GM19452 (cell line): ENCODE measurements around the gene SMIM5.
A peak's percentile ranks its signal among the peaks of the same experiment; 100 is the strongest.

ENCODE experiments used
- ATAC-seq: cut with Tn5 transposase; IDR thresholded peaks from one replicate; pipeline ENCODE4 v1.9.1; 2021; ENCODE audit not compliant: unreplicated experiment

SMIM5 gene

DNA sequence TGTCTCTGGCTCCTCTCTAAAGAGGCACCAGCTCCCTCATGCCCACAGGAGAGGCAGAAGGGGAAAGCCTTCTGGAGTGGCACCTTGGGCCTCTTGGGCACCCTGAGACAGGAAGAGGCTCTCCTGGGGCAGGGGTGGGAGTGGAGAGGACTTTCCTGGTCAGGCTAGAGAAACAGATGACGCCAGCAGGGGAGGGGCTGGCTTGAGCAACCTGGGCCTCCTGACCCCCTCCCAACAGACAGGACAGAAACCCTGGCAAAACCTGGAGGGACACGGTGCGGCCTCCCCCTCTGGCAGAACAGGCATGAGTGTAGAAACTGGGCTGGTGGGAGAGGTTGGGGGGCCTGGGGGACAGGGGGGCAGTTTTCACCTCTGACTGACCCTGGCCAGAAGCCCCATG, 6.1 kb downstream of the SMIM5 start:
- no peak for ATAC-seq

DNA sequence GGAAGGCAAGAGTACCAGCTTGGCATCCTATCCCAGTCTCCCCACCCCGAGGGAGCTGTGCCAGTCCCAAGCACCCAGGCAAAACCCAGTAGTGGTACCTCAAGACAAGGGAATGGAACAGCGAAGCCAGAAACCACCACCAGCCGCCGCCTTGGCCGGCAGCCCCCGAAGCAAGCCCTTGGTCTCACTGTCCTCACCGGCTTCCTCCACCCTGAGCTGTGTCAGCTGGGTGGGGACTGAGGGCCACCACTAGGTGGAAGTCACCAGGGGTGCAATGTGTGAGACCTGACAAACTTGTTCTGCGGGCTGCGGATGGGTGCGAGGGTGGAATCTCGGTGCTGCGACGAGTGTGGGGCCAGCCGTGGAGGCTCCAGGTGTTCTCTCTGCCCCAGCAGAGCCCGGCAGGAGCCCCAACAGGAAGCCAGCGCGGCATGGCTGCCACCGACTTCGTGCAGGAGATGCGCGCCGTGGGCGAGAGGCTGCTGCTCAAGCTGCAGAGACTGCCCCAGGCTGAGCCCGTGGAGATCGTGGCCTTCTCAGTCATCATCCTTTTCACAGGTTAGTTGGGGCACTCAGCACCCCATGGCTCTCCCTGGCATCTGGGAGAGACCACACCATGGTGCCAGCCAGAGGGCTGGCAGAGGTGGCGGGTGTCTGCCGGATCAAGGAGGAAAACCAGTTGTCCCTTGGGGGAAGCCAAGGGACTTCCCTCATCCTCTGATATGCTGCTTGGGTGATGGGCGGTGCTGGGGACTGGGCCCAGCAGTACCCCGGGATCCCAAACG, 6.7 kb downstream of the SMIM5 start:
- ATAC-seq, result no peak

DNA sequence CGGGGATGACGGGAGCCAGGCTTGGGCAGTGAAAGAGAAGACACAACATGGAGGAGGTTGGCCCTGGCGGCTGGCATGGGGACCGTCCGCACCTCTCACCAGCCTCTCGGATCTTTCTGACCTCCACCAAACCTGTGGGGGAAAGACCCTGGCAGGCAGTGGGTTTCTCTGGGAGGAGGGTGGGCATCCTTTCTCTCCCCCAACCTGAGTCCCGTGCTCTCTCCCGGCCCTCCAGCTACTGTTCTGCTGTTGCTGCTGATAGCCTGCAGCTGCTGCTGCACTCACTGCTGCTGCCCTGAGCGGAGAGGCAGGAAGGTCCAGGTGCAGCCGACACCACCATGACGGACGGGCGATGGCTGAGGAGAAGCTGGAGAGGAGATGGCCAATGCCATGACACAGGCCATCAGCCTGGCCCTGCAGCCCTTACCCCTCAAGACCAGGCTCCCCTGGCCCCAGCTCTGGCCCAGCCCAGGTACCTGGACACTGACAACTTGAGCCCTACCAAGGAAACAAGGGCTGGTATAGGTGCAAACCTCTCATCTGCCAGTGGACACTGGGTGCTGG, 7.4 kb downstream of the SMIM5 start:
- no peak for ATAC-seq

DNA sequence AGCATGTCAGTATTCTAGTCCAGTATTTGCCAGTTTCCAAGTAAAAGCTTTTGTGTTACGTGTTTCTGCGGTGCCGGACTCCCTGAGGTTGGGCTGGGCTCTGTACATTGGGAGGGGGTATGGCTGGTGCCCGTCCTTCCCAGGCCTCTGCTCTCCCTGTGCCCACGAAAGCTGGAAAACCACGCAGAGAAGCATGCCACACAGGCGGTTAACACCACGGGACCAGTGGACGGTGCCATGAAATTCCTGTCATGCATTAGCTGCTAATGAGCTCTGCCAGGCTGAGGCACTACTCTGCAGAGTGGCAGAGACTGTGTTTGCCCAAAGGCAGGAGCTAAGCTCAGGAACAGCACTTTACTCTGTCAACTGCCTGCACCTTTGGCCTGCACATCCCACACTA, 8.1 kb downstream of the SMIM5 start:
- no peak for ATAC-seq

DNA sequence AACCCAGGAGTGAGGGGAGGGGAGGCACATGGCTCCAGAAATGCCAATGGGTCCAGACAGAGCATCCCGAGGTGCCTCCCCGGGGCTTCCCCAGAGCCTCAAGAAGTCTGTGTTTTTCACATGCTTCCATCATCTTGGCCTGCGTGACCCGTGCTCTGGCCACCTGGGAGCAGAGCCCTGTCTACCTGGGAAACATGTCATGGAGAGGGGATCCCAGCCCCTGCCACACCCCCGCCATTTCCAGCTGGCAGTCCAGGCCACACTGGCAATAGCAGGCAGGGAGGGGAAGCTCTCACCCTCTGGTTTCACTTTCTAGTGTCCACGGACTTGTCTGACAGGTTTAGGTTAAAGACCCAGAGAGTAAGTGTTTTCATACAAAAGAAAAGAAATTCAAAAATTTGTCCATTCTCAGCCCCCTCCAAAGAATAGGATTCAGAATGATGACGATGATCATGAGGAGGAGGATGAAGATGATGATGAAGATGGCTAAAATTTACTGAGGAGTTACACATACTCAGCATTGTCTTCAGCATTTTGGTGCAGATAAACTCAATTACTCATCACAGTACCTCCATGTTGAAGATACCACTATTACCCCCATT, 9.0 kb downstream of the SMIM5 start:
- ATAC-seq, result no peak

DNA sequence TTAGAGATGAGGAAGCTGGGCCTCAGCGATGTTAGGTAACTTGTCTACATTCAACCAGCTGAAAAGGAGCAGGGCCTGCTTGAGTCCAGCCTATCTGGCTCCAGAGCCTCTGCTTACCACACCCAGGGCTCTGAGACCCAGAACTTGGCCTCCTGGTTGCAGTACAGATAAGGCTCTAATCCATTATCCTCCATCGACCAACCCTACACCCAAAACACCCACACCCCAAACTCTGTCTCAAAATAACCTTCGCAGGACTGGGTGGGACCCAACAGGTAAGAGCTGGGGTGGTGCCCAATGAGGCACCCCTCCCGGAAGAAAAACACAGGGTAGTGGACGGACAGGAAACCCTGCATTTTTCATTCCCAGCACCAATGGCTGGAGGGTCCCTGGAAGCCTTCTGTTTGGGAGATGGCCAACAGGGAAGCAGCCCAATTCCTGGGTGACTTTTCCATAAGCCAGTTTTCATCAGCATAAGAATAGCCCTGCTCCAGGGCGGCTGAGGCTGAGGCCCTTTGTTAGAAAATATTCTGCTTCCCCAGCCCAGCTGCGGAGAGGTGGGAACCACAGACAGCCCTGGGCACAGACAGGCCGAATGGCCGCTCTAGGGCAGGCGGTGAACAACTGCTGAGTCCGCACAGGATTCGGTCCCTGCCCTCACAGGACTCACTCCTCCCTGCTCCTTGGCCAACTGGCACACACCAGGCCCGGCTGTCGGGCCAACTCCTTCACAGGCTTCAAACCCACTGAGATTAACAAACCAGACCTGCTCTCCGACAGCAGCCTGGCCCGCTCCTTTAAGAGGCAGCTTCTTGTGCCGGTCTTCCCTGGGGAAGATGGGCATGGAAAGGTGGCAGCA, 9.8 kb downstream of the SMIM5 start:
- ATAC-seq, result no peak

DNA sequence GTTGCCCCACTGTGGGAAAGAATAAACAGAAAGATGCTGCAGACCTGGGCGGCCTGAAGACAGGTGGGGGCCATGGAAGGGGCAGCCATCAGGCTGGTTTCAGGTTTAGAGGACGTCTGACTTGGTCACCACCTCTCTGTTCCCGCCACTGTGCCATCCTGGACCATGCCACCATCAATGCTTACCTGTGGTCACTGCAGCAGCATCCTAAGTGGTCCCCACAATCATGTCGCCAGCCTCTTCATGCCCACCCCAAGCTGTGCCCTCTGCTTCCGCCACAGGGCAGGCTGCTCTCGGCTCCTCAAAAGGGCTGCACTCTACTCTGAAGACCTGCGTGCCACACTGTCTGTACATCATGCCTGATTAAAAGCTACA, 10.4 kb downstream of the SMIM5 start:
- ATAC-seq, result no peak

DNA sequence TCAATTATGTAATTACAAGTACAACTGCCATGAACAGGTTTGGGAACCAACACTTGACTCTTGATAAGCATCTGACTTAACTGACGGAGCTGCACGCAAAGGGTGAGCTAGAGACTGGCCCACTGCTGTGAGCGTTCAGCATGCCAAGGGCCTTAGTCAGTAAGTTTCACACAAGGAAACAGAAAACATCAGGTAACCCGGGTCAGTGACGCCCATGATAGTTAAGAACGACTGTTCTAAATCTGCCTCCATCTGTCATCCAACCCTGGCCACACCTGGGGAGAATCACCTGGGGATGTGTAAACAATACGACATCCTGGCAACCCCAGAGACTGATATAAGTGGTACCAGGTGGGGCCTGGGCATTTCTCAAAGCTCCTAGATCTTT, 12.3 kb downstream of the SMIM5 start:
- ATAC-seq, result no peak

DNA sequence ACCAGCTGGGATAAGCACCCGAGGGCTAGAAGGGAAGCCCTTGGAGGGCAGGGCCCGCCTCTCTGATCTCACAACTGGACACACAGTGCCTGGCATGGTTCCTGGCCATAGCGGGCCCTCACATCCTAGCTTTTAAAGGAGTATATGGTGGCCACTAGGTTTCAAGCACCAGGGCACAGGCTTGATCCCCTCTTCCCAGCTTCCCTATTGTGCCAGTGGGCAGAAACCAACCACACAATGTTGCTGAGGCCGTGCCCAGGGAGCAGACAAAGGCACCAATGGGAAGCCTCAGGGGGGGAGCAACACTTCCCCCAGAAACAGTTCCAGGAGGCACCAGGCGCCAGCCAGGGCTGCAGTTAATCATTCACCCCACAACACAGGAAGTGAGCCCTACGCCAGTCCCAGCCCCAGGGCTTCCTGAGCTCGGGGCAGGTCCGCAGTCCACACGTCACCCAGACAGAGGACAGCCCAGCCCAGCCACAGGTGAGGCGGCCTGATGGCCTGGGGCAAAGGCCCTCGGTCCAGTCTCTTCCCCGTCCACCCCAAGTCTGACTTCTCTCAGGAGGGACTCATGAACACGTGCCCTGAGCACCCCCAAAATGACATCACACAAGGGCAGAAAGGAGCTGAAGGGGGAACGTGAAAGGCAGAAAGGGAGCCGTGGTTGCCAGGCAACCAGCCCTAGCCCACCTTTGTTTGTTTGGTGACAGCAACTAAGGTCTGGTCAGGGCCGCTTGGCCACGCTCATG, 12.8 kb downstream of the SMIM5 start:
- peak; percentile 91 for ATAC-seq

DNA sequence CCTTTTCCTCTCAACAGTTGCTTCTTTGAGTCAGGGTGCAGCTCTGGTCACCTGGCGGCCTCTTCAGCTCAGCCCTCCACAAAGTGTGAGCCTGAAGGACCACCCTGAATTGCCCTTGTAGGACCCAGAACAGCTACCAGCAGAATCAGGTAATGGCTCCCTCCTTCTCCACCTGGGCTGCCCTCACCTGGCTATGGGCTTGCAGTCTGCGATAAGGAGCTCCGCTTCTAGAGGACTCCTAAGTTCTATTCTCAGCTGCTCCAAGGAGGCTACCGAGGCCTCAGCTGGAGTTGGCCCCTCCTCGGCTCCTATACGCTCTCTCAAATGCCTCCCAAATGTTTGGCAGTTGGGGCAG, 13.4 kb downstream of the SMIM5 start:
- no peak for ATAC-seq

DNA sequence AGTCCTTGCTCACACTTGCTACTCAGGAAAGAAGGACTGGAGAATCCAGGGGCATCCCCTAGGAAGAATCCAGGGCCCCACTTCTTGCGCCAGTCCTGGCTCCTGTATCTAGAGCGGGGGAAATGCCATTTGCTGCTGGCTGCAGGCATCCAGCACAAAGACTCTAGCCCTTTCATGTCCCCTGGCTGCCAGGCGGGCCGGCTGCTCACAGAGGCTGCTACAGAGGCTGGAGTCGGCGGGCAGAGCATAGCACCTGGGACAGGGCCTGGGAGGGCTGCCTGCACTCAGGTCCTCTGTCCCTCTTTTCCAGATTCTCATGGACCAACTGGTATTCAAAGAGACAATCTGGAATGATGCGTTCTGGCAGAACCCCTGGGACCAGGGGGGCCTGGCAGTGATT, 13.8 kb downstream of the SMIM5 start:
- ATAC-seq, result no peak

DNA sequence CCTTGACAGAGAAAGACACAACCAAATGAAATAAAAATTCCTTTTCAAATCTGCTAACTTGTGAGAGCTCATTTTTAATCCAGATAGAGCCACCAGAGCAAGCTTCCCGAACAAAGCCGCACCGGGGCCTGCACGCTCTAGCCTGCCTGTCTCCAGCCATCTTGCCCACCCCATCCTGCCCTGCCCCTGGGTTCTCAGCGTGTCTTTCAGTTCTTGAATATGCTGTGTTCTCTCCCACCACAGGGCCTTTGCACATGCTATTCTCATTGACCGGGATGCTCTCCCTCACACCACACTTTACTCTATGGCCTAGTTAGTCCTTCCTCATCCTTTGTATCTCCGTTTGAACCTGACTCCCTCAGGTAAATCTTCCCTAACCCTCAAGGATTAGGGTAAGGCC, 14.7 kb downstream of the SMIM5 start:
- ATAC-seq, result no peak

DNA sequence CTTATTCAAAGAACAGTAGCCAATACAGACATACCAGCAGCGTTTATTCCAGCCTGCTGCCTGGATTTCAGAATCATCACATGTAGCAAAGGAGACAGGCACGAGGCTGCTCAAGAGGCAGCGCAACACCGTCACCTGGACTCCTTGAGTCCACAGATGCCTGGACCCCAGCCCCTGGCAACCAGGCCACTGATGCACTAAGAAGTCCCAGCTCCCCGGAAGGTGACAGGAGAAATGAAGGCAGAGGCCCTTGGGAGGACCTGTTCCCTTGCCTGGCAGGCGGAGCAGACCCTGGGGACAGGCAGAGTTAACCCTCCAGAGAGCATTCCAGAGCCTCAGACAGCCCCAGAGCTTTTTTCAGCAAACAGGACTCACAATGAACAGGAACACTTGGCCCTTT, 16.5 kb downstream of the SMIM5 start:
- no peak for ATAC-seq

DNA sequence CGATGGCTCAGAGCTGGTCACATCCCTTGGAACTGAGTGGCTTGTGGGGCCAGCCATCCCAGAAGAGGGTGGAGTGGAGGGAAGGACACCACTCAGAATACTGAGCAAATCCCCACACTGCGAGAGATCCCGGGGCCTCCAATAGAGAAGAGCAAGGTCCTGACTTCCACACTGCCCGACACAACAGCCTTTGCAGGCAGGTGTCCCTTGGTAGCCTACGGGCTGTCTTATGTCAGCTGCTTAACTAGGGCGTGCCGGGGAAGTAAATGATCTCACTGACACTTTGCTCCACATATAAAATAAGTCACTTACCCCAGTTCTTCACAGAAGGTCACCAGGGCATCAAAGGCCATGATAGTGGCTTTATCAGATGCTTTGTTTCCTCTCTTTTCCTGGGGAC, 17.6 kb downstream of the SMIM5 start:
- no peak for ATAC-seq

DNA sequence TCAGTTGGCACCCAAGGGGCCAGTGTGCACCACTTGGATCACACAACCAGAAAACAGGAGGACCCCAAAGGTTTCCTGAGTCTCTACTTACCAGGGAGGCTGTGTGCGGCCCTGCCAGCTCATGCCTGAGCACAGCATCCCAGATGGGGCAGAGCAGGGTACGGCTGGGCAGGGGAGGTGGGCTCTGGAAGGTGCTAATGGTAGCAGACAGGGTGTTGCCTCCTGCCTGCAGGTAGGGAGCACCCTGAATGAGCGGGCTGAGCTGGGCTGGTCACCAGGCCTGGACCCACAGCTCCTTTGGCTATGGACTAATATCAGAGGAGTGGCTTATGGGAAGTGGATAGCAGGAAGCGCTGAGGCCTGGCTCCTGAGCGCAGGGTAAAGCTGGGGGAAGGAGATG, 19.1 kb downstream of the SMIM5 start:
- no peak for ATAC-seq

DNA sequence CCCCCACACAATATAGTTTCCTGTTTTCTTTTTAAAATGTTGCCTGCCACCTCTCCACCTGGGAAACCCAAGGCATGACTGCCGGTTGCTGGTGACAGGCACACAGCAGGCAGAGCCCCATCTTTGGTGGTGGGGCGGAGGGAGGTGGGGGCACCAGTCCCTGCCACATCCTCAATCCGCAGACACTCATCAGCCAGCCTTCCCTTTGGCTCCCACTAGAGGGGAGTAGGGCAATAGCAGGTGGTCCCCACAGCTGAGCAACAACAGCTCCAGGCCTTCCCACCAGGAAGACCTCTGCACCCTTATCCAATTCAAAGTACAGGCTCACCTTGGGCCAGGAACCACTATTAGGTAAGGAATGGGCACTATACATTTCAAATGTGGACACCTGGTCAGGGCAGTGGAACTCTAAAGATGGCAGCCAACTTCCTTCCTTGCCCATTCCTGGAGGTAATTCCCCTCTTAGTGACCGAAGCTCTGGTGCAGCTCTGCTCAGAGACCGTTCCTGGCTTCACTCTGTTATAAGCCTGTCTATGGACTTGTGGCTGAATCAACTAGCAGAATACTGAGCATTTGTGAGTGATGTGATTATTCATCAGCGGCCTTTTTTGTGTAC, 19.8 kb downstream of the SMIM5 start:
- no peak for ATAC-seq

DNA sequence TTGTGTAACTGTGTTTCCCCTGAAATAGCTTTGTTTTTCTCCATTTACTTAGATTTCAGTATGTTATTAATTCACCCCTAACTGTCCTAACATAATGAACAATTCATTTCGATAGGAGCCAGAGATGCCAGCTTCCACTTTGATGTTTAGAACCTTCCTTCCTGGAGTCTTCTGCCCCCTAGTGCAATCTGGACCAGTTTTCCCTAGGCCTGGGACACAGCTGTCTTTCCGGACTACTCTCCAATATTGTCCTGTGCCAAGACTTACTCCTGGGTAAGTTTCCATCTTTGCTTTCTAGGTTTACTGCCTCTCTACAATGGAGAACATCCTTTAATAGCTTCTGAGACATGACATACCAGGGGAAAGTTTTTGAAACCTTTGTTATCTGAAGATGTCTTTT, 20.9 kb downstream of the SMIM5 start:
- no peak for ATAC-seq

DNA sequence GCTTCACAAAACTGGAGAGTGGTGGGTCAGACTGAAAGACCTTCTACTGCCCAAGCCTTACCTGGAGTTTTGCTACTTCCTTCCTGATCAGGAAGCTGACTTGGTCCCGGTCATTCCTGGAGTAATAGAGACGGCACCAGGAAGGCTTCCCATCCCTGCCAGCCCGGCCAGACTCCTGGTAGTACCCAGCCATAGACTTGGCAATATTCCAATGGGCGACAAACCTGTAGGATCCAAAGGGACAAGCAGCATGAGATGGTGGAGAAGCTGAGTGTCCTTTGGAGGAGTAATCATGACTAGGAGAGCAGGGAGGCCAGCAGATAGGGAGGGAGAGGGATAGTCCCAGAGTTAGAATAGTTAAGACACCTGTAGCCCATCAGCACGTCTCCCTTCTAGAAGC, 25.0 kb downstream of the SMIM5 start:
- ATAC-seq, result no peak

DNA sequence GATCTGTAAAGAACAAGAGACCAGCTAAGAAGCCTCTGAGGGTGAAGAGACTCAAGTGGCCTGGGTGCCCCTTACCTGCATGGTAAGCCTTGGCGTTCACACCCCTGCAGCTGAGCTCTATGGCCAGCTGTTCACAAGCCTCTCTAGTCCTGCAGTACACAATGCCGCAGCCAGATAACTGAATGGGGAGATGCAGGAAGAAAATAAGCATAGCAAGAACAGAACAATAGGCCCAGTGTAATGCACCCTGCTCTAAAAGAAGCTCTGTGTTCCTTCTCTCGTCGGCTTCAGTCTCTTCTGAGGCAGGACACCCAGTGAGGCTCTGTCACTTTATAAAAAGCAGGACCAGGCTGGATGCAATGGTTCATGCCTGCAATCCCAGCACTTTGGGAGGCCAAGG, 28.3 kb downstream of the SMIM5 start:
- ATAC-seq, result no peak

DNA sequence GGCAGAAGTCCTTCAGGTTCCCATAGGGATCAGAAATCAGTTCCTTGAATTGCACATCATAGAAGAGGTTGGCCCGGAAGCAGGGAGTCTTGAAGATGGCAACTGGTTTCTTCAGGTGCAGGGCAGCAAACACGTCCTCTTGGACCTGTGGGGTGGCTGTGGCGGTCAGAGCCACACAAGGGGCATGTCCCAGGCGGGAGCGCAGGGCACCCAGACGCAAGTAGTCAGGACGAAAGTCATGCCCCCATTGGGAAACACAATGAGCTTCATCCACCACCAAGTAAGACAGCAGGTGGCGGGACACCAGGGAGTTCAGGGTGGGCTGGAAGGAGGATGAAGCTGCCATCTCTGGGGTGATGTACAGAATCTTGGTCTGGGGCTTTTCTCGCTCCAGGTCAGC, 29.3 kb downstream of the SMIM5 start:
- ATAC-seq, result no peak

DNA sequence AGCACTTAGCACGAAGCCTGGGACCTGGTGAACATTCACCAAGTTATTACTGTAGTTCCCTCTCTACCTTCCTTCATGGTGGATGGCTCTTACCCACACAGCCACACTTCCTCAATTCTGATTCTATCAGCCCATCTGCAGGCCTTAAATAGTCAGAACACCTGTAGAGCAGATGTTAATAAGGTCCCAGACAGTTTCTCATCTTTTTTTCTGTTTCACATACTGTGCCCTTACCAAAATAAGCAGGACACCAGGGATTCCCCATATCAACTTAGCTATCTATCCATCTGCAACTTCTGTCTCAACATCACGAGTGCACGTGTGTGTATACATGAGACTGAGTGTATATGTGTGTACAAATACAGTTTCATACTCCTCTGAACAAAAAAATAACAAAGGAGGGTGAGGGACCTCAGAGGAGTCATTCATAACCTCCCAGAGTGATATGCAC, 30.9 kb downstream of the SMIM5 start:
- peak; percentile 69 for ATAC-seq
